GM19467 (cell line): ENCODE results near the gene ACER2.
"Not testable (repeated sequence)": the region's sequence is repeated elsewhere in the genome, so short reads cannot be mapped to it uniquely, and the experiment has no call there.

Experiments used
- ATAC-seq: cut with Tn5 transposase; IDR thresholded peaks from one replicate; pipeline ENCODE4 v1.9.1; 2021; ENCODE audit warnings: mild to moderate bottlenecking, moderate library complexity; ENCODE audit not compliant: unreplicated experiment

Gene ACER2

GRCh38 chr9:19408316-19408692, 505 bp upstream of the ACER2 start:
- ATAC-seq, result no peak

GRCh38 chr9:19409401-19410194, 789 bp downstream of the ACER2 start:
- no peak for ATAC-seq

DNA sequence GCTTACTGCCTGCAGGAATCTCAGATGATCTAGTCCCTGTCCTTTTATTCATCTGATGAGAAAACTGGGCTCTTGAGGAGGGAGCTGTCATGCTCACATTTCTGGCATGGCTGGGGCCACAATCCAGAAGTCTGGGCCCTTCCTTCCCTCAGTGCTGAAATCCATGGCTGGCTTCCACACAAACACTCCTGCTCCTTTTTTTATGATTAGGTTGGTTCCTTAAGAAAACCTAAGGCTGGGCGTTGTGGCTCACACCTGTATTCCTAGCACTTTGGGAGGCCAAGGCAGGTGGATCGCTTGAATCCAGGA, 1.3 kb downstream of the ACER2 start:
- no peak for ATAC-seq

DNA sequence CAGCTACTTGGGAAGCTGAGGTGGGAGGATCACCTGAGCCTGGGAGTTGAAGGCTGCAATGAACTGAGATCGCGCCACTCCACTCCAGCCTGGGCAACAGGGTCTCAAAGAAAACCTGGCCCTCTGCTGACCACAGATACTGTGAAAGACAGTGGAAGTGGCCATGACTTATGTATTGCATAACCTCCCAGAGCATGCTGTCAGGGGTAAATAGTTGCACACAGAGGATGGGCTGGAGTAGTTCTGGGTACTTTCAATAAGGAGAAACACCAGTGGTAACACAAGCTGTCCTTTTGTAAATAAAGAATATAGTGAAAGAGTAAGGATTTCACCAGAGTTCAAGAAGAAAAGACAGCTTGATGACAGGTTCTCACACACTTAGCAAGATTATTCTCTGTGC, 1.8 kb downstream of the ACER2 start:
- no peak for ATAC-seq

GRCh38 chr9:19411316-19411715, 2.5 kb downstream of the ACER2 start:
- no peak for ATAC-seq

GRCh38 chr9:19413456-19413855, 4.6 kb downstream of the ACER2 start:
- not testable (repeated sequence) for ATAC-seq

GRCh38 chr9:19416143-19416542, 7.3 kb downstream of the ACER2 start:
- ATAC-seq, result no peak

DNA sequence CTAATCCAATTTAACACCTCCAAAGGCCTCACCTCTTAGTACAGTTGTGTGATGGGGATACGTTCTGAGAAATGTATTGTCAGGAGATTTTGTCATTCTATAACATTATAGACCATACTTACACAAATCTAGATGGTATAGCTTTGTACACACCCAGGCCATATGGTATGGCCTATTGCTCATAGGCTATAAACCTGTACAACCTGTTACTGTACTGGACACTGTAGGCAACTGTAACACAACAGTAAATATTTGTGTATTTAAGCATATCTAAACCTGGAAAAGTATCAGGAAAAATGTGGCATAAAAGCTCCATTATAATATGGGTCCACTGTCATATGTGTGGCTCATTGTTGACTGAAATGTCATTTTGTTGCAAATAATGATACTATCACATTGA, 12.1 kb downstream of the ACER2 start:
- ATAC-seq, result no peak

DNA sequence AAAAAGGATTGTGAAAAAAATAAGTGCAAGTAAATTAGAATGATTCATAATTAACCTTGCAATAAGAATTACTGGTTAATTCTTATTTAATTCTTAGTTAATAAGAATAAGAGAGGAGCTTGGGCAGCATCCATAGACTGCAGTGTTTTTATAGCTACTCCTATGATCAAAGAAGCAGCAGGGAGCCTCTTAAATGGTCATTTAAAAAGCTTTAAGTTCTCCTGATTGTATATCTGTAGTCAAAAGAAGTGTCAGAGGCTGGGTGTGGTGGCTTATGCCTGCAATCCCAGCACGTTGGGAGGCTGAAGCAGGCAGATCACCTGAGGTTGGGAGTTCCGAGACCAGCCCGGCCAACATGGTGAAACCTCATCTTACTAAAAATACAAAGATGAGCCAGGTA, 14.4 kb downstream of the ACER2 start:
- no peak for ATAC-seq

DNA sequence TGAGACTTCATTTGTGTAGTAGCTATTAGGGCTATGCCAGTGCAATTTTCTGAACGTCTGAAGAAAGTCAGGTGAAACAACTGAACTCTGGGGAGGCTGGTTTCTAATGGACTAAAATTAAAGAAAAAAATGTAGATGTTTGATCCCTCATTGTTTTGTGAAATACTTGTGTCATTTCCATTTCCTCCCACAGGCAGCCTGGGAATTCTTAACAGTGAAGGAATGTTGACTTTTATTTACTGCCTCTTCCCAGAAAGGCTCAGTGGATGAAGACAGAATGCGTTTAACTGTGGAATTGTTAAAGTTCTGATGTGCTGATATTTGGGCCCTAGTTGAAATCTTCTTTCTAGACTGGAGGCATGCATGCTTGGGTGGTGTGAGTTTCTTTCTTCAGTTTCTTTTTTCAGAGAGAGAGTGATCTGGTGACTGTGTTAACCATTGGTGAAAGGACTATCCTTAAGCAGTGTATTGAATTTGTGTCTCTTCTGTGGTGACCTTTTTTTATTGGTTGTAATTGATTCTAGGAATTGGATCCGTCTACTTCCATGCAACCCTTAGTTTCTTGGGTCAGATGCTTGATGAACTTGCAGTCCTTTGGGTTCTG, 15.5 kb downstream of the ACER2 start:
- peak; percentile 78 for ATAC-seq

DNA sequence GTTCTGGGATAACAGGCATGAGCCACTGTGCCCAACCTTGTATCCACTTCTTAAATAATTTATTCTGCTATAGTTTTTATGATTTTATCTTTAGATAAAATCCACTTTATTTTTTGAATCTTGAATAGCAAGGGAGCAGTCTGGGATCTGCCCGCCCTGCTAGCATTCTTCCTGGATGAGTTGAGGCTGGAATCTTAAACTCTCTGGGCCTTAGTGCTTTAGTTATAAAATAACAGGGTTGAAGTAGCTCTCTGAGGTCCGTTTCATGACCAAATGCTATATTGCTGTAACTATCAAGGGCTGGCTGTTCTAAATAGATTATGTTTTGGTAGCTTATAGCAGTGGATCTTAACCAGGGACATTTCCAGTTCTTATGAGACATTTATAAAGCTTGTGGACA, 20.8 kb downstream of the ACER2 start:
- ATAC-seq, result no peak

DNA sequence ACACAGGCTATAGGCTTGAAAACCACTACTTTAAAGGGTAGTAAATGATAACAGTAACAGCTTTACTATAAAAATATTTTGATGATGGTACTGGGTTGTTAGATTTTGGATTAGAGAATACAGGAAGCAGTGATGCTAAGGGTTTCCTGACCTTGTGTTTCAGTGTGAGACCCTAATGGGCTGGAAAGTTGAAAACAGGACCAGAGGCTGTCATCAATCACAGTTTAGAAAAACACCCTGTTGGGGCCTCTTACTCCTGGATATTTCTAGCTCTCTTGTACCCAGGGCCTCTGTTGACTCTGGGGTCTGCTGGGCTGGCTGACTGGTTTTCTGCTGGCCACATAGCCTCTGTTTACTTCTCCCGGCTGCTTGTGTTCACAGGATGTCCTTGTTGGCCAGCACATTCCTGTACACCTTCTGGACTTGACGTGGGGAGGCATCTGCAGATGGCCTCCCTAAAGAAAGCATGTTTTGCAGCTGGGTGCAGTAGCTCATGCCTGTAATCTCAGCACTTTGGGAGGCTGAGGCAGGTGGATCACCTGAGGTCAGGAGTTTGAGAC, 21.5 kb downstream of the ACER2 start:
- no peak for ATAC-seq

GRCh38 chr9:19431361-19432171, 22.8 kb downstream of the ACER2 start:
- ATAC-seq, result no peak

DNA sequence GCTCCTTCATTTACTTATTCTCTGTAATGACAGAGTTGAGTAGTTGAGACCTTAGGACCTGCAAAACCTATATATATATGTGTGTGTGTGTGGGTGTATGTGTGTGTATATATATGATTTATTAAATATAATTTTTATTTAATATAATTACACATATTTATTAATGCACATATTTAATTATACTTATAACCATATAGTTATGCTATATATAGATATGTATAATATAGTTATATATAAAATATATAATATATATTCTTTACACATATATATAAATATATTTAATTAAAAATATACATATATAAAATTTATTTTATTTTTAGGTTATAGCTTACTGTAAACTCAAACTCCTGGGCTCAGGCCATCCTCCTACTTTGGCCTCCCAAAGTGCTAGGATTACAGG, 23.7 kb downstream of the ACER2 start:
- no peak for ATAC-seq

GRCh38 chr9:19433729-19434128, 24.9 kb downstream of the ACER2 start:
- not testable (repeated sequence) for ATAC-seq

DNA sequence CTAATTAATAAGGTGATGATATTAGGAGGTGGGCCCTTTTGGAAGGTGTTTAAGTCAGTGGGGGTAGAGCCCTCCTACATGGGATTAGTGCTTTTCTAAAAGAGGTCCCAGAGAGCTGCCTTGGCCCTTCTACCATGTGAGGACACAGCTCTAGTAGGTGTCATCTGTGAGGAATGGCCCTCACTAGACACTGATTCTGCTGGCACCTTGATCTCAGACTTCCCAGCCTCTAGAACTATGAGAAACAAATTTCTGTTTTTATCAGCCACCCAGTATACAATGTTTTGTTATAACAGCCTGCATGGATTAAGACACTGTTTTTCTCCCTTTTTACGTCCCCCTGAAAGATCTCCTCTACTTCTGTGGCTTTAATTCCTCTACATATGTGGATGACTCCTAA, 31.6 kb downstream of the ACER2 start:
- no peak for ATAC-seq

DNA sequence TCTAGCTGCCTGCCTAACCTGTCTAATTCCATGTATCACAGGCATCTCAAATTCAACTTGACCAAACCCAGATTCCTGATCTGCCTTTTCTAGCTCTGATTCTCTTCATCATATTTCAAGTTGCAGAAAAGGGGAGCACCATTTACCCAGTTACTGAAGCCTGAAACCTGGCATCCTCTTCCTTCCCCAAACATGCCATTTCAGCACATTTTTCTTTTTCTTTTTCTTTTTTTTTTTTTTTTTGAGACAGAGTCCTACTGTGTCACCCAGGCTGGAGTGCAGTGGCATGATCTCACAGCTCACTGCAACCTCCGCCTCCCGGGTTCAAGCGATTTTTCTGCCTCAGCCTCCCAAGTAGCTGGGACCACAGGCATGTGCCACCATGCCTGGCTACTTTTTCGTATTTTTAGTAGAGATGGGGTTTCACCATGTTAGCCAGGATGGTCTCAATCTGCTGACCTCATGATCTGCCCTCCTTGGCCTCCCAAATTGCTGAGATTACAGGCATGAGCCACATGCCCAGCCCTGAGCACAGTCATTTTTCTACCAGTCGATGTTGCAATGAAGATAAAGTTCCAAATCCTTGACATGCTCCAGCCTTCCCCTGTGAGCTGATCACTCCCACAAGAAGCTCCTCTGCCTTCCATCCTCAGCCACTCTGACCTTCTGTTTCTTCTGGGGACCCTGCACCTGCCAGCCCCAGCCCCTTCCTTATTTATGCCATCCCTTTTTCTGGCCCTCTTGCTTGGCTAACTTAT, 32.2 kb downstream of the ACER2 start:
- peak; percentile 7 for ATAC-seq

GRCh38 chr9:19441730-19442129, 32.9 kb downstream of the ACER2 start:
- ATAC-seq, result peak; percentile 89

GRCh38 chr9:19442240-19442639, 33.4 kb downstream of the ACER2 start:
- no peak for ATAC-seq

- no peak for ATAC-seq
Measured at GRCh38 chr9:19445452-19445851, 36.6 kb downstream of the ACER2 start.

DNA sequence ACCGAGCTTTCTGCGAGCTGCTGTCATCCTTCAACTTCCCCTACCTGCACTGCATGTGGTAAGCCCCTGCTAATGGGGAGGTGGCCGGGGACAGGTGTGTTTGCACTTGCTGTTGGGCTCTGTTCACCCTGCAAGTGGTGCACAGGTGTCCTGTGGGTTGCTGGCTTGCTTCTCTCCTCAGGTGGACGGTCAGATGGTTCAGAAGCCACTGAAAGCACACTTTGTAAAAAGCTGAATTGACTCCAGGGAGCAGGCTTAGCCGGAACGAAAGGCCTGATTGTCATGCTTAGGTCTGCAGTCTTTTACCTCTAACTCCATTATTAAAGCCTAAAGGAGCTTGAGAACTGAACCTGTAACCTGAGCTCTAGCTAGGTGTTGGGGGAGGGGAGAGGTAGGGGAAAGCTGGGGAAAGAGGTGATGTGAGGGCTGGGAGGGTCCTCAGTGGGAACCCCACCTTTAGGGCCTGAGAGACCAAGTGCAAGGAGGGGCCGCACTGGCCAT, 37.6 kb downstream of the ACER2 start:
- ATAC-seq, result no peak
